ENCODE data around the gene OR6J1.
"Not testable (repeated sequence)": the region's sequence is repeated elsewhere in the genome, so short reads cannot be mapped to it uniquely, and the experiment has no call there.

The OR6J1 gene

DNA sequence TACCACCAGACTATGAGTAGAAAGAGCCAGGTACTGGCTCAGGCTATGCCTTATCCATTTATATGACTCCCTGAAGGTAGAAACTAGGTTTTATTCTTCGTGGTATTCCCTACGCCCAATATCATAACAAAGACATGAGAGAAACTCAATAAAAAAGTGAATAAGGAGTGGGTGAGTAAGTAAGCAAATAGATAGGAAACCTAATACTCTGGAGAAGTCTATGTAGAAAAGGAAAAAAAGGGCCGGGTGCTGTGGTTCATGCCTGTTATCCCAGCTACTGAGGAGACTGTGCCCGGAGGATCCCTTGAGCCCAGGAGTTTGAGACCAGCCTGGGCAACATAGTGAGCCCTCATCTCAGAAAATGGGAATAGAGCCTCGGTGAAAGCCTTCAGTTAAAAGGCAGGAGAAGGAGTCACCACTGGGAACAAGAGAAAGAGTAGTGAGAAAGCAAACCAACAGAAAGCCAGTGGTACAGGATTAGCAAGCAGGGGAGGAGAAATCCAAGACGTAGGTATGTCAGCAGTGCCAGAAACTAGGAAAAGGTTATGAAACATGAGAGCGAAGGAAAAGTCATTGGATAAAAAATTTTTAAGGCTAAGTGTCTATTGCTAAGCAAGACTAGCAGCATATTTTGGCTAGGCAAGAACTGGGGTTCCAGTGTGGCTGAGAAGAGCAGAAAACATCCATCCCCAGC, 6.0 kb upstream of the OR6J1 start:
- DNase-seq, result no peak

DNA sequence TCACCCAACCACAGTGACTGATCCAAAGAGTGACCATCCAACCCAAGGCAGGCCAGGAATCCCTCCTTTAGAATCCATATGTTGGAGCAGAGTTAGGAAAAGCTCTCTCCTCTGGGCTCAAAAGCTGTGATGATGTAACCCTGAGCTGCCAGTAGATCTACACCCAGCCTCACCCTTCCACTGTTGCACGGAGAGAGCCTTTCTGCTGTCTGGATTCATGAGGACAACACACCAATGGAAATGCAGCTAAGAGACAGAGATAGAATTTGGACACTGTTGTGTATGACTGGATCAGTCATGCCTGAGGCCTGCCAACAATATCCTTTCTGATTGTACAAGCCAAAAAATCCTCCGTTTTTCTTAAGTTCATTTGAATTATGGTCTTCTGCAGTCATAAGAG, 4.4 kb upstream of the OR6J1 start:
- DNase-seq, result no peak

DNA sequence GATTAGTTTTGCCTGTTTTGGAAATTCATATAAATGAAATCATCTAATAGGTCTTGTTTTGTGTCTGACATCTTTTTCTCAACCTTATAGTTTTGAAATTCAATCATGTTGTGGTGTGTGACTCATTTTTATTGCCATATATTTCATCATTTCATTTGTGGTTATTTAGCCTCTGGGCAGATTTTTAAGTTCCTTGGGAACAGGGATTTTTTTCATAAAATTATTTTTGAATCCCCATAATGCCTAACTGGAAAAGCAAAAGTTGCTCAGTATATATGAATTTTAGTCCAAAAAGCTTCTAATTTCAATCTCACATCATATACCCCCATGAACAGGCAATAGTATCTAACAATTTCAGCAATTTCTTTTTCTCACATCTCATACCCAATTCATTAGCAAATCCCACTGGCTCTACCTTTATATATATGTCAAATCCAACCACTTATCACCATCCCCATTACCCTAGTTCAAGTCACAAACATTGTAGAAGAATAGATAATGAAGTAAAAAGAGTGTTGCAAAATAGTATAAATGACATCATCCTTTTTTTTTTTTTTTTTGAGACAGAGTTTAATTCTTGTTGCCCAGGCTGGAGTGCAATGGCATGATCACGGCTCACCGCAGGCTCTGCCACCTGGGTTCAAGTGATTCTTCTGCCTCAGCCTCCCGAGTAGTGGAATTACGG, 2.6 kb upstream of the OR6J1 start:
- DNase-seq, result no peak

DNA sequence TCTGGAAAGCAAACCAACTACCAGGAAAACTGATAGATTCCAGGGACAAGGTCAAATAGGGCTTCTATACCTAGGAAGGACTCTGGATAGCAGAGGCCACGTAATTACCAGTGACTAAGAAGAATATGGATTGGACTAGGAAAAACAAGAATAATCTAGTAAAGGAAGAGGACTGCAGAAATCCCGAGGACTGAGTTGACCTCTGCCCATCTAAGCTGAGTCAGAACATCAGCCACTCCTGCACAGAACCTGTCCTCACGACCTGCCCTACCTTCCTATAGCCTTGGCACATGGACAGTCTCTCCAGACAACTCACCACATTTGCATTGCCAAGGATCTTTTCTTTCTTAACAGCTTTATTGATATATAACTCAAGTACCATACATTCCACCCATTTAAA, 2.3 kb downstream of the OR6J1 start:
- no peak for DNase-seq

DNA sequence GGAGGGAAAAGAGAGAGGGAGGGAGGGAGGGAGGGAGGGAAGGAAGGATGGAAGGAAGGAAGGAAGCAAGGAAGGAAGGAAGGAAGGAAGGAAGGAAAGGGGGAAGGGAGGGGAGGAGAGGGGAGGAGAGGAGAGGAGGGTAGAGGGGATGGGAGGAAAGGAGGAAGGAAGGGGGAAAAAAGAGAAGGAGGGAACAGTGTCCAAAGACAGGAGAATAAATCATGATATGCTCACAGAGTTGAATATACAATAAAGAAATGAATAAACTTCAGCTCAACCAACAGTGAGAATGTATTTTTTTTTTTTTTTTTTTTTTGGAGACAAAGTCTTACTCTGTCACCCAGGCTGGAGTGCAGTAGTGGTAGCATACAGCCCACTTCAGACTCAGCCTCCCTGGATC, 4.0 kb downstream of the OR6J1 start:
- no peak for DNase-seq

DNA sequence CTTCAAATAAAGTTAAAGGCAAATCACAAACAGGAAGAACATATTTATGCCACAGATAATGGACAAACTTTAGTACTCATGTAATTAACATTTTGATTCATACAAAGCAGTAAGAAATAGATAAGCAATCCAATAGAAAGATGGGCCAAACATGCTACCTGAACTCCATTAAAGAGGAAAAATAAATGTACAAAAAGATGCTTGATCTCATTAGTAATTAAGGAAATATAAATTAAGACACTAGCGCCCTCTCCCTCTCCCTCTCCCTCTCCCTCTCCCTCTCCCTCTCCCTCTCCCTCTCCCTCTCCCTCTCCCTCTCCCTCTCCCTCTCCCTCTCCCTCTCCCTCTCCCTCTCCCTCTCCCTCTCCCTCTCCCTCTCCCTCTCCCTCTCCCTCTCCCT, 8.2 kb downstream of the OR6J1 start:
- DNase-seq, result not testable (repeated sequence)

DNA sequence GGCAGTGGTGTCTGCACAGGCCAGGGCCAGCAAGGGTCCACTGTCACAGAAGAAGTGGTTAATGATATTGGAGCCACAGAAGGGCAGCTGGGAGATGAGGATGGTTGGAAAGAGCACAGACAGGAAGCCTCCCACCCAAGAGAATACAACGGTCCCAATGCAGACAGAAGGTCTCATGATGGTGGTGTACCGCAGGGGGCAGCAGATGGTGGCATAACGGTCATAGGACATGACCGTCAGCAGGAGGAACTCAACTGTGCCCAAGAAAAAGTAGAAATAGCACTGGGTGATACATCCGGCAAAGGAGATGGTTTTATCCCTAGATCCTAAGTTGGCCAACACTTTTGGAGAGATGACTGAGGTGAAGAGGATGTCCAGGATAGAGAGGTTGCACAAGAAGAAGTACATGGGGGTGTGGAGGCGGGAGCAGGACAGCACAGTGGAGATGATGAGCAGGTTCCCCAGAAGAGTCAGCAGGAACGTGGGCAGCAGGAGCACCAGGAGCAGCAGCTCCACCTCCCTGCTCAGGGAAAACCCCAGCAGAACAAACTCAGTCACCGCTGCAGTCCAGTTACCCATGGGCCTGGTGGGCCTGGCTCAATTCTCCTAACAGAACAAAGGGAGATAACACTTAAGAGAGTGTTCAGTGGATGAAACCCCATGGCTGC, 9.8 kb downstream of the OR6J1 start:
- DNase-seq, result no peak

DNA sequence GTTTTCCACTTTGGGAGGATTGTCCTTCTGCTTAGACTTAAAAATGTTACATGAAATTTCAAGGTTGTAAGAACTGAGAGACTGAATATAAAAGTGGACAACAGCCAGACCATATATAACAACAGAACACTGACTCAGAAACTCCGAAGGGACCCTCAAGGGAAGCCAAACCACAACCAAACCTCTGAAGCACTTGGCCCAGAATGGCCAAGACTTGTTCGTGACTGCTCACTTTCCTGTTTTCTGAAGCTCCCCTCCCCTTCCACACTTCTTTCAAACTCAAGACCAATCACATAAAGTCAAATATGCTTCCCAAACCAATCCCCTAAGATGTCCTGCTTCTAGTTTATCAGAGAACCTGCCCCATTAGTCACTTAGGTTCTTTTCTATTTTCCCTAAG, 13.7 kb downstream of the OR6J1 start:
- no peak for DNase-seq

DNA sequence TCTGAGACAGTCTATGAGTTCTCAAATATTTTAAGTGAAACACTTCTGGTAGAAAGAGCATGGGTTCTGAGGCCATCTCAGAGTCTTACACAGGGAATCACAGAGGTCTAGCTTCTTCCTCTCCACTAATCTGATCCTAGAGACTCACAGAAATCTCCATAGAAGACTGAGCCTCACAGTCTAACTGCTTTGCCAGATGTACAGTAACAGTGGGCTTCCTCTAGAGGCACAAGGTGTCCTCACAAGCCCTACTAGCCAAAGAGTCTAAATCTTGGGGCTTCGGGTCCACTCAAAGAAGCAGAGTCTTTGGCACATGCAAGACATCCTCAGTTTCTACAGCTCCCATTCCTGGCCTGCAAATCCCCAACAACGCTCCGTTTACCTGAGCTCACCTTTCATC, 14.1 kb downstream of the OR6J1 start:
- DNase-seq, result no peak

DNA sequence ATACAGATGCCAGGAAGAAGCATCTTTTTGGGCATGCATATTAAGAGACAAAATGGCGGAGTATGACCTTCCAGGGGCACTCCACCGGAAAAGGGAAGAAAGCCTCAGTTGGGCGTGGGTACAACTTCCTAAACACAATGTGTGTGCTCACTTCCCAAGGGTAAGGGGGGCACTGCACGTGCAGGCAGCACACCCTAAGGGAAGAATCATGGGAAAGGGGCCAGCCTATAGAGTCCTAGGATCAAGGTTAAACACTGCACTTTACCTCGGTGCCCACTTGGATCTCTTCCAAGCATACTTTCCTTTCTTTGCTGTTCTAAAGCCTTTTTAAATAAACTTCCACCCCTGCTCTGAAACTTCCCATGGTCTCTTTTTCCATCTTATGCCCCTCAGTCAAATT, 14.8 kb downstream of the OR6J1 start:
- DNase-seq, result no peak

DNA sequence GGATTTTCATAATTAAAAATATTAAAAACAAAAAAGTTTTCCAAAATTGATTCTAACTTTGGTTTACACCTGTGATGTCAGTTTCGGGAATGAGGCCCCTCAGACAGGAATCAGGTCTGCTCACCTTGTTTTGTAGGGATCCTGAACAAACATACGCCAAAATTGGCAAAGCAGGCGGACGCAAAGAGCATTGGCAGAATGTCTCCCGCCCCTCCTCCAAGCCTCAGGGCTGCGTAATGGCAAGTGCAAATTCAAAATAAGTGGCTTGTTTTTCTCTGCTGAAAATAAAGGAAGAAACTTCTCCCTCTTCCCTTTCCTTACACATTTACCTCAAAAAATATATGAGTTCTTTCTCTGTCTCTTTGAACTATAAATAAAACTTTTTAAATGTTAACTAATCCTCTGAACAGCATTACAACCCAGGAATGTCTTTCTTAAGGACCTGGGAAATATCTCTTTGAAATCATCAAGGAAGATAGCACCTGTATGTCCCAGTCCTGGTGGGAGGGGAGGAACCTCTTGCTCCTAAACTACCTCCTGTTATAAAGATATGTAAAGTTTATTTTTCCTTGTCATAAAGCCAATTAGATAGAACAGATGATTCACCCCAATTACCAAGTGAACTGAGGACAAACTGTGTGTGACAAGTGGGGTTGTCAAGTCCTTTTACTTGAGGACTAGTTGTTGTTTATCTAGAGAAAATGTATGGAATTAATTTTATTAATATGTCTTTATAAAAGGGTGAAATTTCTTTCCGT, 16.5 kb downstream of the OR6J1 start:
- no peak for DNase-seq

DNA sequence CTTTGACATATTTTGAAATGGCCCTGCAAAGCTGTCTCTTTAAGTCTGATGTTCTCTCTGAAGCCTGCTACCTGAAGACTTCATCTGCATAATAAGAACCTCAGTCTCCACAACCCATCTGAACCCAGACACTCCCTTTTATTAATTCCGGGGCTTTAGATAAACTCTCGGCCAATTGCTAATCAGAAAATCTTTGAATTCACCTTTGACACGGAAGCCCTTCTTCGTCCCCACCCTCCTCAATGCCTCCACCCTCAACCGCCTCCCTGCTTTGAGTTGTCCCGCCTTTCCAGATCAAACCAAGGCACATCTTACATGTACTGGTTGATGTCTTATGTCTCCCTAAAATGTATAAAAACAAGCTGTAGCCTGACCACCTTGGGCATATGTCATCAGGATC, 17.6 kb downstream of the OR6J1 start:
- DNase-seq, result no peak

DNA sequence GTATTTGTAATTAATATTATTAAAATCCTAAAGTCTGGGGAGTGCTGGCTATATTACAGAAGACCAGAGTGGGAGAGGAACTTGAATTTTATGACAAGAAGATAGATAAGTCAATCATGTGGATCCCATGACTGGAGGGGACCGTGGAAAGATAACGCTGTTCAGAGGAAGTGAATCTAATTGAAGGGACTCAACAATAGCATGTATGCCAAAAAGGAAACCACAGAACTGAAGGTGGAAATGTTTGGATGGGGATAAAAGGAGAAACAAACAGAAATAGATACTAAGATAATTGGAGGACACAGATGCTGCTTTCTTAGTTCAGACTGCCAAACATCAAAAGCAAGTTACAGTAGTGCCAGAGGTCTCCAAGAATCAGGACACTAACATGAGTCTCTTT, 21.1 kb downstream of the OR6J1 start:
- no peak for DNase-seq

DNA sequence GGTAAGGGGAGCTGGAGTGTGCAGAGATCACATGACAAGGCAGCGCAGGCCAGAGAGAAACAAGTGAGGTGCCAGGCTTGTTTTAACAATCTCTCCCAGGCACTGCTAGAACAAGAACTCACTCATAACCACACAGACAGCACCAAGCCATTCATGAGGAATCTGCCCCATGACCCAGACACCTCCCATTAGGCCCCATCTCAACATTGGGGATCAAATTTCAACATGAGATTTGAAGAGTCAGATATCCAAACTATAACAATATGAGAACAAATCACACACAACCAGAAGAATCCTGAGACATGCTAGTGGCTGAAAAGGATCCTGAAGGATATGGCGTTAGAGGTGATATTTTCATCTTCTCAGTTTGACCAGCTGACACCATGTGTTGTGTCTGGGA, 21.9 kb downstream of the OR6J1 start:
- no peak for DNase-seq

DNA sequence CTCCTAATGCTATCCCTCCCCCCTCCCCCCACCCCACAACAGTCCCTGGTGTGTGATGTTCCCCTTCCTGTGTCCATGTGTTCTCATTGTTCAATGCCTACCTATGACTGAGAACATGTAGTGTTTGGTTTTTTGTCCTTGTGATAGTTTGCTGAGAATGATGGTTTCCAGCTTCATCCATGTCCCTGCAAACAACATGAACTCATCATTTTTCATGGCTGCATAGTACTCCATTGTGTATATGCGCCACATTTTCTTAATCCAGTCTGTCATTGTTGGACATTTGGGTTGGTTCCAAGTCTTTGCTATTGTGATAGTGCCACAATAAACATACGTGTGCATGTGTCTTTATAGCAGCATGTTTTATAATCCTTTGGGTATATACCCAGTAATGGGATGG, 28.4 kb downstream of the OR6J1 start:
- not testable (repeated sequence) for DNase-seq

DNA sequence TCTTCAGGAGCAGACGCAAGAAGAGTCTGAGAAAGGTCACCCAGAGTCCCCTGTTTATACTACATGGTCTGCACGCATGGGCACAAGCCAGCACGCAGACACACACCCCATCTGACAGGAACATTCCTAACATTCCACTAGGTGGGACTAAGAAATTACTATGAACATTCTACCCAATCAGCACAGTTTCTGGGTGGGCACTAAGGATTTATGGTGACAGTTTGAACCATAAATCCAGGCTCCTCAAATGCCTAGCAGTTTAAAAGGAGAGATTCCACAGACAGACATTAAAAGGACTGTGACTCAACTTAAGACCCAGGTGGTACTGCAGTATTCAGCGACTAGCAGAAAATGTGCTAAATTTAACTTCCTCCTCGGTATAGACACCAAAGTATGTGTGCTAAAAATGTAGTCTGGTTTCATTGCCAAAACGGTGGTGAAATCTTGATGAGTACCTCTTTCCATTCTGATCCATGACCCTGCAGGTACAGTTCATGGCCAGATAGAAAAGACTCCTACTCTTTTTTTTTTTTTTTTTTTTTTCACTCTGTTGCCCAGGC, 29.8 kb downstream of the OR6J1 start:
- no peak for DNase-seq

DNA sequence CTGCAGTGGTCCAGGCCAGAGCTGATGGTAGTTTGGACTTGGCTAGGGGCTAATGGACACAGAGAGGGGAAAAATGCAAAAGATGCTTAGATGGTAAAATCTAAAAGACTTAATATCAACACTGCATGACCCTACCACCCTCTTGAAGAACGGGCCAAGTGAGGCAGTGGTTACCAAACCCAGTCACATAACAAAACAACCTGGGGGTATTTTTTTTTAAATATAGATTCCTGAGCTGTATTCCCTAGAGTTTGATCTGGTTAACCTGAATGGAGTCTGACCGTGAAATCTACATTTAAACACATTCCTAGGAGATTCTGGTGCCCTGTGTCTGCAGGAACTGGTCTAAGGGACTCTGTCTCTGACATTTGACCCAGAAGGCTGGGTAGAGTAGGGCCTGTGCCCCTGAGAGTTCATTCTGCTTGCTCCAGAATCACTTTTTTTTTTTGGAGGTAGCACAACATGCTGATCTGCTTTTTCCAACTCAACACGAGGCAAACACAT, 30.4 kb downstream of the OR6J1 start:
- DNase-seq, result no peak

DNA sequence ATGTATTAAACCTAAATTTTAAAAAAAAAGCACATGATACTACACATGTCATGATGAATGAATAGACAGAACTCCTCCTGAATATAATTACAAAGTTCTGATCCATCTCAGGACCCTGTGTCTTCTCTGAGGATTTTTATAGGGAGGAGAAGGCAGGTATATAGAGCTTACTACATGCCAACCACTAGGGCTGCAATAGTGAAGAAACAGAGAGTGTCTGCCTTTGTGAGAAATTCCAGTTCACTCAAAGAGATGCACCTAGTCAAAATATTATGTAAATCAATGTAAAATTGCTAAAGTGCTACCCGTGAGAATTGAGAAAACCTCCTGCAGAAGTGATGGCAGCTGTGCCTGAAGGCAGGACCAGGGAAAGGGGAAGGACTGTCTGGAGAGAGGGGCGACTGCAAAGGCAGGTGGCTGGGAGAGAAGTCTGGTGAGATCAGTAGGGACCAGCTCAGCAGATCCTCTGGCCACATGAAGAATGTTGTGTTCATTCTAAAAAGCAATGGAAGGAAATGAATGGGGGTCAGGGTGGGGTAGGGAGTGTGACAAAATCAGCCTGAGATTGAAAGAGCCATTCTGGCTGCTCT, 31.0 kb downstream of the OR6J1 start:
- no peak for DNase-seq

DNA sequence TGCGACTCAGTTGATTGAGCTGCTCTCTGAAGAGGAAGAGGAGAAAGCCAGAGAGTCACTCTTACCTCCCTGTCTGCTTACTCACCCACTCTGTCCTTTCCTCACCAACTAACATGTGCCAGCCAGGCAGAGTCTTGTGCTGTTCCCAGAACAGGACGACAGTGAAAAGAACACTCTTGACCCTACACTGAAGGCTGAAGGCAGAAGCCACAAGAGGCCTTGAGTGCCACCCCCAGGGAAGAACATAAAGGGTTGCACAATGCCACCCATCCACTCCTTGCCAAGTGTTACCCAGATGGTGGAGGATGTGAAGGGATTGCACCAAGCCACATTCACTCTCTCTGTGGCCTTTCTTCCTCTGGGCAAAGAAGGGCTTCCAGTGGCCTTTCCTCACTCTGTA, 33.2 kb downstream of the OR6J1 start:
- DNase-seq, result no peak

DNA sequence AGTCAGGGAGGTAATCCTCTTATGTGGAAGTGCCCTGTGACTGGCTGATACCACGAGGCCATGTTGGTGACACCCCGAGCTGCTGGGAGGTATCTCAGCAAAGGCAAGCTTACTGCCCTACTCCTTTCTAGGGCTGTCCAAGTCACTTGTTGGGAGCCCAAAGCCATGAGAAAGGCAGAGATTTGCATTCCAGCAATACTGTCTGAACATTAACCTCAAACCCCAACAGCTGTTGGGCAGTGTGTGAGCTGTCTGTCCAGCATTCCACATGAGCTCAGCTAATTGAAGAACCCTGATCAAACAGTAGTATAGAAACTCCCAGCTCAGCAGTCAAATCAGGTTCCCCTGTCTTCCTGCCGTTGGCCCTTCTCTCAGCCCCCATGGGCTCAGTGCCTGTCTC, 36.9 kb downstream of the OR6J1 start:
- no peak for DNase-seq

DNA sequence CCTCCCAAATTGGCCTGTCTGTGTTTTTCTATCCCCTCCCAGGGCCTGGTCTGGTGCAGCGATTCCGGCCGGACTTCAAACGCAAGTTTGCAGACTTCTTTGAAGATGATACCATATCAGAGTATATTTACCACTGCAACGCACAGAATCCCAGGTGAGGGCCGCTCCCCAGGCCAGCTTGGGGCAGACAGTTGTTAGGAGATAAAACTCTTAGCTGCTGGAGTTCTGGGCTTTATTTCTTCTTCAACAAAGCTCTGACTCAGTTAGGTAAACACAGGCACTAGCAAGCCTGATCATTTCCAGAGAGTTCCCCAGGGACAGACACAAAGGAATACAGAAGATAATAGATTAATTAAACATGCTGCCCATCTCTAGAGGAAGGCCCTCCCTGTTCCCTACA, 37.8 kb downstream of the OR6J1 start:
- no peak for DNase-seq

DNA sequence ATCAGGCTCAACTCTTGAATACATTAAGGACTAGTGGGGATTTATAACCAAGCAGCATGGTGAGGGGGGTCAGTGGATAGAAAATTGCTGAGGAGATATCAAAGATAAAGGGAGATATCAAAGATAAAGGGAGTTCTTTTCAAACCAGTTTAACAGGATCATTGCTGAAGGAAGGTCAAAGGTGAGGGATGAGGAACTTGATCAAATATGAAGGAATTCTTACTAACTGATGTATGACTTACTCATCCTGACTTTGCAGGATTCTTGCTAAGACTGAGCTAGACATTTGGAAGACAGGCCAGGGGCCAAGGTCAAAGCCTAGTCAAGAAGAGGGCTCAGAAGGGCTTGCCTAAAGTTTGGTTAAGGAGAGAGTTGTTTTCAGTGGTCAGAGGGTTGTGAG, 41.3 kb downstream of the OR6J1 start:
- DNase-seq, result no peak

DNA sequence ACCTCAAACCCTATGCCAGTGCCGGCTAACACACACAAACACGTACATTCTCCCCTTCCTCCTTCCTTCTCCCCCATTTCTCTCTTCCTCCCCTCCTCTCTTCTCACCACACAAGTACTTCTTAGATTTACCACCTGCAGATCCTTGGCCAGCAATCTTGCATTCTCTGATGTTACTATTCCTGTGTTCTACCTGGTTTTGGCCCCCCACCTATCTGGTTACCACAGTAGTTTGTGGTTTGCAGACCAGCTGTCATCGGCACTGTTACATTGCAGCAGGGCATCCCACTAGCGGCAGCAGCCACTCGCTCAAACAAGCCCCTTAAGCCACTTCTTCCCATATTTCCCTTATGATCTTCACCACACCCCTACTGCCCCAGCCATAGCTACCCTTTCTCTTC, 42.2 kb downstream of the OR6J1 start:
- no peak for DNase-seq

All from activated CD4-positive, alpha-beta T cell treated with anti-CD3 and anti-CD28 coated beads, Interleukin-2, amount 50 U/mL, for 16 hours (primary cell).